SK-N-SH treated with all-trans-retinoic acid at 6 μM for 48 hours (cell line): Measurements from ENCODE around the gene ZNF606.

Source experiments
- TOX ChIP-seq: fragments of 250-450 bp; sonication (Bioruptor Pico); IDR thresholded peaks from 2 replicates; pipeline ENCODE4 v1.8.0; 2021; ENCODE audit warnings: mild to moderate bottlenecking, moderate library complexity, borderline replicate concordance
- ZC3H10 ChIP-seq: fragments of 250-450 bp; sonication (Bioruptor Pico); IDR thresholded peaks from 2 replicates; pipeline ENCODE4 v1.5.1; 2021; ENCODE audit warnings: mild to moderate bottlenecking, moderate library complexity
- TF ChIP-seq, protein P1 (sequence below): fragments of 250-450 bp; sonication (Bioruptor Pico); IDR thresholded peaks from 2 replicates; pipeline ENCODE4 v1.8.0; 2020; ENCODE audit warnings: mild to moderate bottlenecking, moderate library complexity, borderline replicate concordance
- TF ChIP-seq, protein P2 (sequence below): fragments of 250-450 bp; sonication (Bioruptor Pico); IDR thresholded peaks from 2 replicates; pipeline ENCODE4 v1.5.1; 2020; ENCODE audit warnings: low read depth, mild to moderate bottlenecking, moderate library complexity

DNA sequence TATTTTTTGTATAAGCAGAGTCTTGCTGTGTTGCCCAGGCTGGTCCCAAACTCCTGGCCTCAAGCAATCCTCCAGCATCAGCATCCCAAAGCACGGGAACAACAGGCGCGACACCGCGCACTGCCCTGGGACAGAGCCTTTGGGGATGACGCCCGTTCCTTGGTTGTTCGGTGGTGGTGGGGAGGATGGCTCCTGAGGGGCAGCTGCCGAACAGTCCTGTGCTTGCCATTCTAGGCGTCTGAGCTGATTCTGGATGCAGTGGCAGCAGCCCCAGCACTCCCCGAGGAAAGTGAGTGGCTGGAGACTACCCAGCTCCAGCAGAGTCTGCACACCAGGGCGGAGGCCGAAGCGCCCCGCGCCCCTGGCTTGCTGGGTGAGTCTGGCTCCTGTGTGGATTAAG lies 49.6 kb upstream of the ZNF606 start:
- no peak for TF ChIP-seq TOX (CRISPR knock-in tag)
- TF ChIP-seq, protein P1, sequence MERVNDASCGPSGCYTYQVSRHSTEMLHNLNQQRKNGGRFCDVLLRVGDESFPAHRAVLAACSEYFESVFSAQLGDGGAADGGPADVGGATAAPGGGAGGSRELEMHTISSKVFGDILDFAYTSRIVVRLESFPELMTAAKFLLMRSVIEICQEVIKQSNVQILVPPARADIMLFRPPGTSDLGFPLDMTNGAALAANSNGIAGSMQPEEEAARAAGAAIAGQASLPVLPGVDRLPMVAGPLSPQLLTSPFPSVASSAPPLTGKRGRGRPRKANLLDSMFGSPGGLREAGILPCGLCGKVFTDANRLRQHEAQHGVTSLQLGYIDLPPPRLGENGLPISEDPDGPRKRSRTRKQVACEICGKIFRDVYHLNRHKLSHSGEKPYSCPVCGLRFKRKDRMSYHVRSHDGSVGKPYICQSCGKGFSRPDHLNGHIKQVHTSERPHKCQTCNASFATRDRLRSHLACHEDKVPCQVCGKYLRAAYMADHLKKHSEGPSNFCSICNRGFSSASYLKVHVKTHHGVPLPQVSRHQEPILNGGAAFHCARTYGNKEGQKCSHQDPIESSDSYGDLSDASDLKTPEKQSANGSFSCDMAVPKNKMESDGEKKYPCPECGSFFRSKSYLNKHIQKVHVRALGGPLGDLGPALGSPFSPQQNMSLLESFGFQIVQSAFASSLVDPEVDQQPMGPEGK (CRISPR knock-in tag): no peak
- TF ChIP-seq, protein P2, sequence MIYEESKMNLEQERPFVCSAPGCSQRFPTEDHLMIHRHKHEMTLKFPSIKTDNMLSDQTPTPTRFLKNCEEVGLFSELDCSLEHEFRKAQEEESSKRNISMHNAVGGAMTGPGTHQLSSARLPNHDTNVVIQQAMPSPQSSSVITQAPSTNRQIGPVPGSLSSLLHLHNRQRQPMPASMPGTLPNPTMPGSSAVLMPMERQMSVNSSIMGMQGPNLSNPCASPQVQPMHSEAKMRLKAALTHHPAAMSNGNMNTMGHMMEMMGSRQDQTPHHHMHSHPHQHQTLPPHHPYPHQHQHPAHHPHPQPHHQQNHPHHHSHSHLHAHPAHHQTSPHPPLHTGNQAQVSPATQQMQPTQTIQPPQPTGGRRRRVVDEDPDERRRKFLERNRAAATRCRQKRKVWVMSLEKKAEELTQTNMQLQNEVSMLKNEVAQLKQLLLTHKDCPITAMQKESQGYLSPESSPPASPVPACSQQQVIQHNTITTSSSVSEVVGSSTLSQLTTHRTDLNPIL (CRISPR knock-in tag): no peak
- no peak for TF ChIP-seq ZC3H10
